ENCODE data around the gene ZNF317. TPM values are rescaled to one million over a fixed set of nuclear protein-coding genes. Genes with fewer than 3 reads are reported as not detected.

ZNF317 gene
- total RNA-seq = 22.3 and 26.8 TPM in 2 replicates

GRCh38 chr19:9140159-9140874, at the start of gene ZNF317:
ZNF317 (plus strand) TSS chr19:9140397; CDS start chr19:9156017, 15,620 bp downstream.

GRCh38 chr19:9107375-9107774, 32.8 kb upstream of the ZNF317 start, which contains the start of gene OR7G2:
OR7G2 (minus strand) TSS chr19:9107475; CDS start chr19:9103243, 4,232 bp downstream.

GRCh38 chr19:9115307-9115813, 24.8 kb upstream of the ZNF317 start, which contains the start of gene OR7G1:
OR7G1 (minus strand) TSS chr19:9115763; CDS start chr19:9115763, 0 bp downstream.

DNA sequence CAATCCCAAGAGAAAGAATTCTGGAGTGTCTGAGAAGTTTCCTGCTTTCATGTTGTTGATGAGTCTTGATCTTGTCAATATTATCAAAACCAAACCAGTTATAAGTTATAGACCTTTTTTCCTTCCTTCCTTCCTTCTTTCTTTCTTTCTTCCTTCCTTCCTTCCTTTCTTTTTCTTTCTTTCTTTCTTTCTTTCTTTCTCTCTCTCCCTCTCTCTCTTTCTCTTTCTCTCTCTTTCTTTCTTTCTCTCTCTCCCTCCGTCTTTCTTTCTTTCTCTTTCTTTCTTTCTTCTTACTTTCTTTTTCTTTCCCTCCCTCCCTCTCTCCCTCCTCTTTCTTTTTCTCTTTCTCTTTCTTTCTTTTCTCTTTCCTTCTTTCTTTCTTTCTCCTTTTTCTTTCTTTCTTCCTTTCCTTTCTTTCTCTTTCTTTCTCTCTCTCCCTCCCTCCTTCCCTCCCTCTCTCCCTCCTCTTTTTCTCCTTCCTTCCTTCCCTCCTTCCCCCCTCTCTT, 13.2 kb upstream of the ZNF317 start, which contains the start of gene OR7G3:
Gene OR7G3 (minus strand): TSS at position 51 of the 506 bp plus-strand sequence. CDS start 0 bp downstream, at position 51.

DNA sequence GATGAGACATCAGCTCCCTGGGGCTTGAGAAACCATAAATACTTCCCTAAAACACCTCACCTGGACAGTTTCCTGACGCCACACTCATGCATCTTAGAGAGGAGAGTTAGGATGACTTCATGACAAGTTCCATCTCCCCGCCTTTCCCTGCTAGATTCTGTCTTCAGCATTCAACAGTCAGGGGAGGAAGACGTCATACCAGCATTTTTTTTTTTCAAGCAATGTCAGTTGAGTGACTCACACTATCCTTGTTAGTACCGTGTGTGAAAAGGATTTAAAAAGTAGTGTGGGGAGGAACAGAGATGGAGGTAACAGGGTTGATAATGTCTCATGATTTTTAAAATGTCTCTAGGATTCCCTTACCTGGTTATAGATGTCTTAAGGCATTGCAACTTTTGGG, 38.7 kb downstream of the ZNF317 start, which contains the start of gene OR7D2:
Gene OR7D2 (plus strand): TSS at position 79 of the 400 bp plus-strand sequence. CDS start 6,803 bp downstream, outside the sequence.

Other genes with a start within 250 kb of the ZNF317 start
- not detected in 2 replicates for gene MUC16, start 130.0 kb upstream of the ZNF317 start, total RNA-seq
- gene OR1M1, start 53.3 kb upstream of the ZNF317 start, total RNA-seq = not detected in 2 replicates
- not detected in 2 replicates for gene OR7G2, start 32.9 kb upstream of the ZNF317 start, total RNA-seq
- gene OR7G1, start 24.6 kb upstream of the ZNF317 start, total RNA-seq = not detected in 2 replicates
- not detected in 2 replicates for gene OR7G3, start 13.4 kb upstream of the ZNF317 start, total RNA-seq
- not detected in 2 replicates for gene OR7D2, start 38.6 kb downstream of the ZNF317 start, total RNA-seq
- not detected in 2 replicates for gene OR7D4, start 79.2 kb downstream of the ZNF317 start, total RNA-seq
- gene OR7E24, start 110.5 kb downstream of the ZNF317 start, total RNA-seq = not detected in 2 replicates
- 9.4 and 11.4 TPM in 2 replicates for gene ZNF699, start 169.4 kb downstream of the ZNF317 start, total RNA-seq
- 13.5 and 13.7 TPM in 2 replicates for gene ZNF559, start 183.8 kb downstream of the ZNF317 start, total RNA-seq
- 0.98 and 1.3 TPM in 2 replicates for gene ZNF177, start 222.6 kb downstream of the ZNF317 start, total RNA-seq

Measured in vein endothelial cell (primary cell).